ENCODE measurements around the gene MYB. TPM values are rescaled to one million over a fixed set of nuclear protein-coding genes. Genes with fewer than 3 reads are reported as not detected.

MYB gene
- total and polyA plus RNA-seq, 2 of the 8 experiments (the other 6 are each of a cell fraction or from before 2014, with no cell fraction given) = 4.0 to 7.6 TPM

GRCh38 chr6:135185483-135185882 lies 4.4 kb downstream of the MYB start:
- WGBS, 2 experiments (ENCODE audit: extremely low coverage in 1 of 2, insufficient coverage in 1 of 2, insufficient read length in 1 of 2, insufficient replicate concordance in 2 of 2, low coverage in 1 of 2, low lambda C conversion rate in 2 of 2, missing lambda C conversion rate in 1 of 2) = 88% methylated on average over 3 of the region's 3 CpGs; no CpG with 5 or more reads in 1 of the 2 experiments
- no peak for DNase-seq (ENCODE audit: low read depth in 1 of 2, low spot score in 2 of 2)
- no peak overlapping the region for H3K4me3 ChIP-seq (ENCODE audit: extremely low read depth in 1 of 4, insufficient read depth in 2 of 4, low read depth in 3 of 4, low read length in 4 of 4)
- no peak for FAIRE-seq
- H3K9me3 ChIP-seq (ENCODE audit: insufficient read depth in 2 of 2, low read depth in 1 of 2, low read length in 1 of 2) = no peaks in the 10 kb centered on the region
- H2BK15ac ChIP-seq (ENCODE audit: low read length) = no peak overlapping the region
- H3K36me3 ChIP-seq (ENCODE audit: control insufficient read depth in 2 of 4, insufficient read depth in 4 of 4, low read length in 3 of 4) = peaks cover 2 to 29% (median 12%) of the 10 kb centered on the region in 4 experiments; a peak in 7 of 8 replicates
- peaks cover 0 to 1% of the 10 kb centered on the region in 2 experiments for H4K20me1 ChIP-seq (replicated peaks in 1 of 2; ENCODE audit: control insufficient read depth in 1 of 2, insufficient read depth in 2 of 2, low read length in 2 of 2)
- peaks cover 0 to 26% (median 18%) of the 10 kb centered on the region in 4 experiments; a peak in 6 of 7 replicates for H3K27me3 ChIP-seq (replicated peaks in 1 of 4; ENCODE audit: control insufficient read depth in 3 of 4, extremely low read depth in 1 of 4, insufficient read depth in 3 of 4, low read length in 3 of 4)
- no peak overlapping the region for H3K27ac ChIP-seq (ENCODE audit: low read depth, low read length)
- no peak overlapping the region for H2AFZ ChIP-seq (ENCODE audit: low read length)
- ChIA-PET CTCF (ENCODE audit: partially characterized antibody) (interaction anchor here (0.6 to 0.8 kb wide), 3 partner anchors 25 to 197 kb away, joined by 3 to 5 read pairs (median 3); no protein-coding TSS in a partner anchor), POLR2A (ENCODE audit: partially characterized antibody) (no interaction called here)
- H3K18ac ChIP-seq (ENCODE audit: extremely low read depth, low read length) = no peak overlapping the region
- H4K5ac ChIP-seq (ENCODE audit: insufficient read length, low read depth, low read length) = no peak overlapping the region
- no peak overlapping the region for H2BK120ac ChIP-seq (replicated peaks; ENCODE audit: low read depth, low read length)
- no peak overlapping the region for H3K23ac ChIP-seq (ENCODE audit: insufficient read length)
- H2AK5ac ChIP-seq (ENCODE audit: low read depth, low read length) = no peak overlapping the region
- H3K56ac ChIP-seq (replicated peaks; ENCODE audit: insufficient read length, low read depth, low read length) = no peak overlapping the region
- no peak overlapping the region for H2BK12ac ChIP-seq (ENCODE audit: low read depth, low read length)
- no peak overlapping the region for H3K4me2 ChIP-seq (ENCODE audit: insufficient read depth in 1 of 2, low read depth in 2 of 2, low read length in 2 of 2)
- no peak overlapping the region for H3K9ac ChIP-seq (replicated peaks in 1 of 4; ENCODE audit: extremely low read depth in 1 of 4, low read depth in 3 of 4, low read length in 3 of 4)
- H4K91ac ChIP-seq (replicated peaks; ENCODE audit: insufficient read length, low read length) = no peak overlapping the region
- H2BK20ac ChIP-seq (ENCODE audit: low read length) = no peak overlapping the region
- H3K79me2 ChIP-seq (ENCODE audit: control insufficient read depth in 1 of 2, insufficient read depth in 2 of 2, low read length in 2 of 2) = peaks cover 0 to 16% of the 10 kb centered on the region in 2 experiments; a peak in 2 of 4 replicates
- H3K23me2 ChIP-seq (ENCODE audit: low read depth, low read length) = peaks cover 24% of the 10 kb centered on the region
- no peak overlapping the region for H2BK5ac ChIP-seq (ENCODE audit: low read depth, low read length)
- H3K4me1 ChIP-seq (replicated peaks in 1 of 4; ENCODE audit: control insufficient read depth in 3 of 4, insufficient read depth in 4 of 4, low read length in 3 of 4) = peaks cover 0 to 7% (median 2%) of the 10 kb centered on the region in 4 experiments; a peak in 2 of 7 replicates
- no peak overlapping the region for H3K4ac ChIP-seq (replicated peaks; ENCODE audit: insufficient read length, low read depth, low read length)
- peaks cover 2% of the 10 kb centered on the region; the same call in 1 of the 2 replicates for H3K79me1 ChIP-seq (ENCODE audit: low read depth, low read length)
- H3K14ac ChIP-seq (ENCODE audit: insufficient read length) = no peak overlapping the region
- no peak overlapping the region for H4K8ac ChIP-seq (ENCODE audit: extremely low read depth, insufficient read depth, low read length)
- no peak for TF ChIP-seq RXRA (IDR thresholded peaks at IDR 0.05; ENCODE audit: insufficient read depth, low read depth, low read length)
- no peak for TF ChIP-seq YY1 (IDR thresholded peaks at IDR 0.05; ENCODE audit: low read depth, low read length)
- no peak for TF ChIP-seq JUN (IDR thresholded peaks at IDR 0.05; ENCODE audit: low read depth, low read length)

Measured in H1 (cell line).